ENCODE measurements around the gene PPFIBP2. TPM values are rescaled to one million over a fixed set of nuclear protein-coding genes. Genes with fewer than 3 reads are reported as not detected.

Gene PPFIBP2
- total RNA-seq, 2 experiments from 2014 or later, result 102 to 182 TPM

DNA sequence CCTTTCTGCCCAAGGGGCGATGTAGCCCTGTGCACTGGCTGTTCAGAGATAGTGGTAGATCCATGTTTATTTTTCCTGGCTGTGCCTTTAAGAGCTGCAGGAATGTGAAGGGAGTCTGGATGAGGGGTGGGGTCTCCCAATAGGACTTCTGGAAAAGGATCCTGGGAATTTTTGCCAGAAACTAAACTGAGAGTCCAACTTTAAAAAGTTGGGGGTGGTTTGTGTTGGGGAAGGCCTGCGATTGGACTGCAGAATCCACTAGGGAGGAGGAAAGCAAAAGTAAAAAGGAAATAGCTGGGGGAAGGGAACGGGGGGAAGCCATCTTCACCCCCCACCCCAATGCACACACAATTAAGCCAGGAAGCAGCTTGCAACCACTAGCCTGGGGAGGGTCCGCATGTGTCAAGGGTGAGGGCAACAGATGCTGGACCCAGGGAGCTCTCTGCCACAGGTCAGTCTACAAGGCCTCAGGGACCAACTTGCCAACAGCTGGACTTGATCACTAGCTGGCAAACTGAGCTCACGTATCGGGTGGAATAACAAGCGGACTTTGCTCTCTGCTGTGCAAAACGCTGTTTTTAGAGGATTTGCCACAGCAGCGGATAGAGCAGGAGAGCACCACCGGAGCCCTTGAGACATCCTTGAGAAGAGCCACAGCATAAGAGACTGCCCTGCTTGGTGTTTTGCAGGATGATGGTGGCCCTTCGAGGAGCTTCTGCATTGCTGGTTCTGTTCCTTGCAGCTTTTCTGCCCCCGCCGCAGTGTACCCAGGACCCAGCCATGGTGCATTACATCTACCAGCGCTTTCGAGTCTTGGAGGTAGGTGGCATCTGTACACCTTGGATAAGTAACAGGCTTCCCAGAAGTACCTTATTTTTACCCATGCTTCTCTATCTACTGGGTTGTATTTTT, 28.4 kb upstream of the PPFIBP2 start, which contains the start of gene OLFML1:
TSS of gene OLFML1 (plus strand) at position 321 of the 912 bp plus-strand sequence. CDS start at position 691, 370 bp downstream.
- POLR2A ChIA-PET, result interaction anchor here (0.8 to 1.7 kb wide), 3 partner anchors 11 to 13 kb away, joined by 3 to 7 read pairs (median 4); no protein-coding TSS in a partner anchor
- Histone ChIP-seq H3K9me2 (ENCODE audit: insufficient read depth, low read length) (no peaks in the 10 kb centered on the region), H2AFZ (ENCODE audit: low read length) (no peak within 1 kb of the TSS), H3K9me3 (ENCODE audit: low read length) (no peaks in the 10 kb centered on the region), H3K4me3 (ENCODE audit: low read depth, low read length, poor library complexity, severe bottlenecking) (no peak within 1 kb of the TSS), H4K20me1 (ENCODE audit: insufficient read depth, low read length) (no peaks in the 10 kb centered on the region), H3K36me3 (ENCODE audit: insufficient read depth, low read length) (no peaks in the 10 kb centered on the region), H3K4me2 (ENCODE audit: low read length) (no peak within 1 kb of the TSS), H3K79me2 (ENCODE audit: insufficient read depth, low read depth, low read length) (no peaks in the 10 kb centered on the region), H3K4me1 (ENCODE audit: insufficient read depth, low read length, poor library complexity, severe bottlenecking) (no peaks in the 10 kb centered on the region), H3K27ac (ENCODE audit: low read depth, low read length, poor library complexity, severe bottlenecking) (no peak within 1 kb of the TSS)
- no peak for TF ChIP-seq CTCF (conservative IDR thresholded peaks at IDR 0.05; ENCODE audit: low read length)
- no peak for TF ChIP-seq EZH2phosphoT487 (IDR thresholded peaks at IDR 0.05; ENCODE audit: borderline replicate concordance, low read depth, low read length)
- intact Hi-C loops (cut with micrococcal nuclease; ENCODE audit: unreplicated experiment), result no loop called here
- DNase-seq (ENCODE audit: low spot score), result no peak
- BruUV-seq (replicated peaks), result no TSS peak
- CTCF ChIA-PET (ENCODE audit: unreplicated experiment), result no interaction called here

DNA sequence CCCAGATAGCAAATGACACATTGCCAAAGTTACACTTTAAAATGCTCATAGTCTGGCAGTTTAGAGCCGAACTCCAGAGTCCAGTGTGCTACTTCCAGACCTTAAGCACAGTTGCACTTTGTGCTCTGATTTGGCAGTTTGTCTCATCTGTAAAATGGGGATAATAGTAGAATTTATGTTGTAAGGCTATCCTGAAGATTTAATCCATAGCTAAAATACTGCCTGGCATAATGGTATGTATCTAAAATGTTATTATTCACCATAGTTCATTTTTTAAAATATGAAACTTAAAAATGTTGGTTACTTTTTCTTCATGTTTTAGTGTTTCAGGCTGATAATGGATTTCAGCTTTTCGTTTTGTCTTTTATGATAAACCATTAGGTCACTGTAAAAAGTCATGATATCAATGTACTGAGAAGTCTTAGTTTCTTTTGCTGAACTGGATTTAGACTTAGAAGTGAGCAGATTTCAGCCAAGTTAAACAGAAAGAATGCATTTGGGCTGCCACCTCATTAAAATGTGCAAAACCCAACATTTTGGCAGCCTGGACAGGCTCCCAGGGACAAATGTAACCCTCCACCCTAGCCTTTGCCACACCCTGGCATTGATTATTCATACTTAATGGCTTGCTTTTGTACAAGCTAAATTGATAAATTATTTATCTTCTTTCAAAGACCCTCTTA, 27.6 kb upstream of the PPFIBP2 start:
- no peaks in the 10 kb centered on the region for H3K9me2 ChIP-seq (ENCODE audit: insufficient read depth, low read length)
- H3K36me3 ChIP-seq (ENCODE audit: insufficient read depth, low read length), result no peaks in the 10 kb centered on the region
- no peaks in the 10 kb centered on the region for H4K20me1 ChIP-seq (ENCODE audit: insufficient read depth, low read length)
- no peak for TF ChIP-seq EZH2phosphoT487 (IDR thresholded peaks at IDR 0.05; ENCODE audit: borderline replicate concordance, low read depth, low read length)
- TF ChIP-seq CTCF (conservative IDR thresholded peaks at IDR 0.05; ENCODE audit: low read length), result no peak
- ChIA-PET CTCF (ENCODE audit: unreplicated experiment) (no interaction called here), POLR2A (interaction anchor here (1.0 kb wide), 1 partner anchor 9 kb away, joined by 4 read pairs; no protein-coding TSS in a partner anchor)
- H3K27ac ChIP-seq (ENCODE audit: low read depth, low read length, poor library complexity, severe bottlenecking), result no peak overlapping the region
- intact Hi-C loops (cut with micrococcal nuclease; ENCODE audit: unreplicated experiment), result no loop called here
- H3K4me2 ChIP-seq (ENCODE audit: low read length), result no peak overlapping the region
- no peaks in the 10 kb centered on the region for H3K4me1 ChIP-seq (ENCODE audit: insufficient read depth, low read length, poor library complexity, severe bottlenecking)
- no peak for DNase-seq (ENCODE audit: low spot score)
- H3K9me3 ChIP-seq (ENCODE audit: low read length), result no peaks in the 10 kb centered on the region
- H2AFZ ChIP-seq (ENCODE audit: low read length), result no peak overlapping the region
- no peak overlapping the region for H3K4me3 ChIP-seq (ENCODE audit: low read depth, low read length, poor library complexity, severe bottlenecking)
- no peaks in the 10 kb centered on the region for H3K79me2 ChIP-seq (ENCODE audit: insufficient read depth, low read depth, low read length)
- no TSS peak for BruUV-seq (replicated peaks)
